Panc1 (cell line): ENCODE measurements around the gene USP10. TPM values are rescaled to one million over a fixed set of nuclear protein-coding genes. Genes with fewer than 3 reads are reported as not detected.

Experiments
- ATAC-seq: fragments of 200-7000 bp; cut with Tn5 transposase; 2 replicates; pipeline ENCODE4 v1.9.1; 2020; ENCODE audit warnings: mild to moderate bottlenecking, moderate library complexity
- BruUV-seq: library from RNA; stranded (reverse); fragments of 400-500 nt; replicated peaks from 2 replicates; lab custom pipeline; 2021; lab: Mats Ljungman, UMichigan
- CTCF ChIA-PET: fragments of 300-600 bp; sonication (Branson Sonifier 250); formaldehyde crosslinking; loops from one replicate; lab custom pipeline; 2022; ENCODE audit warnings: antibody characterized with exemption; lab: Charles Lee
- POLR2A ChIA-PET: fragments of 300-600 bp; sonication (Branson Sonifier 250); formaldehyde crosslinking; loops from one replicate; lab custom pipeline; 2022; ENCODE audit warnings: antibody characterized with exemption; lab: Charles Lee
- DNase-seq: peaks from one replicate; pipeline ENCODE4 v3.0.0-alpha.2; 2010; ENCODE audit warnings: low read depth, low spot score
- H3K27ac ChIP-seq: 2 replicates; pipeline ENCODE4 v1.5.1; 2011; ENCODE audit warnings: mild to moderate bottlenecking, low read length, inconsistent platforms
- H3K27me3 ChIP-seq: fragments of 200-500 bp; sonication (Bioruptor generic); 2 replicates; pipeline ENCODE4 v1.6.0; 2014; ENCODE audit warnings: low read length, inconsistent platforms; ENCODE audit not compliant: control insufficient read depth, insufficient read depth
- H3K36me3 ChIP-seq: fragments of 200-500 bp; sonication (Bioruptor generic); 2 replicates; pipeline ENCODE4 v1.5.1; 2014; ENCODE audit warnings: inconsistent platforms, mild to moderate bottlenecking, low read length, moderate library complexity; ENCODE audit not compliant: control insufficient read depth, insufficient read depth
- H3K4me1 ChIP-seq: 2 replicates; pipeline ENCODE4 v1.5.1; 2011; ENCODE audit warnings: inconsistent platforms, mild to moderate bottlenecking, low read length, moderate library complexity; ENCODE audit not compliant: control insufficient read depth, insufficient read depth
- H3K4me3 ChIP-seq, 2 experiments: 2 replicates each; pipeline ENCODE4 v1.5.1; 2011 to 2012; ENCODE audit warnings: low read depth in 2 of 2, low read length in 2 of 2, mild to moderate bottlenecking in 2 of 2, inconsistent platforms in 1 of 2, moderate library complexity in 1 of 2
- H3K9me3 ChIP-seq: fragments of 200-500 bp; sonication (Bioruptor generic); 2 replicates; pipeline ENCODE4 v1.5.1; 2014; ENCODE audit warnings: low read depth, mild to moderate bottlenecking, inconsistent platforms, low read length, moderate library complexity; ENCODE audit not compliant: control insufficient read depth, insufficient read depth
- CTCF ChIP-seq: fragments of 450-650 bp; IDR thresholded peaks from 2 replicates; pipeline ENCODE4 v1.5.1; 2017; ENCODE audit warnings: mild to moderate bottlenecking
- POLR2AphosphoS5 ChIP-seq: IDR thresholded peaks from 2 replicates; pipeline ENCODE4 v1.6.1; 2012; ENCODE audit warnings: mild to moderate bottlenecking, low read depth, low read length, moderate library complexity
- SIN3A ChIP-seq: IDR thresholded peaks from 2 replicates; pipeline ENCODE4 v1.6.1; 2012; ENCODE audit warnings: low read depth, mild to moderate bottlenecking, low read length, moderate library complexity, borderline replicate concordance; ENCODE audit not compliant: insufficient read depth
- TCF7L2 ChIP-seq: IDR thresholded peaks from 2 replicates; pipeline ENCODE4 v1.6.1; 2011; ENCODE audit warnings: mild to moderate bottlenecking, low read depth, low read length, inconsistent platforms
- in situ Hi-C: cut with HindIII; loops from 2 replicates; pipeline ENCODE4 v1.10.0; 2016; ENCODE audit warnings: low sequenced_read_pairs, low pct_unique_long_range_greater_than_20kb
- intact Hi-C: fragments of 100-400 bp; cut with micrococcal nuclease; formaldehyde crosslinking; loops from one replicate; pipeline ENCODE4 v1.10.0; 2022; ENCODE audit not compliant: unreplicated experiment
- total RNA-seq: library from RNA; stranded (reverse); gene quantifications from one replicate; pipeline ENCODE4 v1.2.1, GENCODE V29; 2021; ENCODE audit not compliant: unreplicated experiment
- TF ChIP-seq, protein P1 (sequence below), 2 experiments: IDR thresholded peaks; 2 replicates each; pipeline ENCODE4 v1.6.1; 2011 to 2012; ENCODE audit warnings: low read depth in 2 of 2, control low read depth in 1 of 2, low read length in 1 of 2, mild to moderate bottlenecking in 1 of 2, moderate library complexity in 1 of 2; ENCODE audit not compliant: insufficient read depth in 1 of 2

The USP10 gene
- total RNA-seq, 1 experiment from 2014 or later, result 77.4 TPM

GRCh38 chr16:84791501-84791900, 91.7 kb downstream of the USP10 start:
- BruUV-seq, result no TSS peak
- CTCF ChIA-PET, result no interaction called here
- H3K36me3 ChIP-seq, result no peaks in the 10 kb centered on the region
- TF ChIP-seq SIN3A (no peak), POLR2AphosphoS5 (no peak), TCF7L2 (no peak), CTCF (no peak)
- TF ChIP-seq, protein P1, sequence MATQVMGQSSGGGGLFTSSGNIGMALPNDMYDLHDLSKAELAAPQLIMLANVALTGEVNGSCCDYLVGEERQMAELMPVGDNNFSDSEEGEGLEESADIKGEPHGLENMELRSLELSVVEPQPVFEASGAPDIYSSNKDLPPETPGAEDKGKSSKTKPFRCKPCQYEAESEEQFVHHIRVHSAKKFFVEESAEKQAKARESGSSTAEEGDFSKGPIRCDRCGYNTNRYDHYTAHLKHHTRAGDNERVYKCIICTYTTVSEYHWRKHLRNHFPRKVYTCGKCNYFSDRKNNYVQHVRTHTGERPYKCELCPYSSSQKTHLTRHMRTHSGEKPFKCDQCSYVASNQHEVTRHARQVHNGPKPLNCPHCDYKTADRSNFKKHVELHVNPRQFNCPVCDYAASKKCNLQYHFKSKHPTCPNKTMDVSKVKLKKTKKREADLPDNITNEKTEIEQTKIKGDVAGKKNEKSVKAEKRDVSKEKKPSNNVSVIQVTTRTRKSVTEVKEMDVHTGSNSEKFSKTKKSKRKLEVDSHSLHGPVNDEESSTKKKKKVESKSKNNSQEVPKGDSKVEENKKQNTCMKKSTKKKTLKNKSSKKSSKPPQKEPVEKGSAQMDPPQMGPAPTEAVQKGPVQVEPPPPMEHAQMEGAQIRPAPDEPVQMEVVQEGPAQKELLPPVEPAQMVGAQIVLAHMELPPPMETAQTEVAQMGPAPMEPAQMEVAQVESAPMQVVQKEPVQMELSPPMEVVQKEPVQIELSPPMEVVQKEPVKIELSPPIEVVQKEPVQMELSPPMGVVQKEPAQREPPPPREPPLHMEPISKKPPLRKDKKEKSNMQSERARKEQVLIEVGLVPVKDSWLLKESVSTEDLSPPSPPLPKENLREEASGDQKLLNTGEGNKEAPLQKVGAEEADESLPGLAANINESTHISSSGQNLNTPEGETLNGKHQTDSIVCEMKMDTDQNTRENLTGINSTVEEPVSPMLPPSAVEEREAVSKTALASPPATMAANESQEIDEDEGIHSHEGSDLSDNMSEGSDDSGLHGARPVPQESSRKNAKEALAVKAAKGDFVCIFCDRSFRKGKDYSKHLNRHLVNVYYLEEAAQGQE (IDR thresholded peaks at IDR 0.05; ENCODE audit: insufficient read depth in 1 of 2, low read depth in 2 of 2, low read length in 1 of 2), result no peak
- POLR2A ChIA-PET, result interaction anchor here (0.6 kb wide), 1 partner anchor 513 kb away, joined by 3 read pairs; no protein-coding TSS in a partner anchor
- H3K9me3 ChIP-seq, result no peaks in the 10 kb centered on the region
- no peak overlapping the region for H3K4me3 ChIP-seq
- ATAC-seq (no peak), DNase-seq (no peak)
- no peaks in the 10 kb centered on the region for H3K27me3 ChIP-seq
- no peak overlapping the region for H3K27ac ChIP-seq
- in situ Hi-C loops, result no loop called here
- intact Hi-C loops, result no loop called here
- H3K4me1 ChIP-seq, result peaks cover under 1% of the 10 kb centered on the region; the same call in 1 of the 2 replicates

DNA sequence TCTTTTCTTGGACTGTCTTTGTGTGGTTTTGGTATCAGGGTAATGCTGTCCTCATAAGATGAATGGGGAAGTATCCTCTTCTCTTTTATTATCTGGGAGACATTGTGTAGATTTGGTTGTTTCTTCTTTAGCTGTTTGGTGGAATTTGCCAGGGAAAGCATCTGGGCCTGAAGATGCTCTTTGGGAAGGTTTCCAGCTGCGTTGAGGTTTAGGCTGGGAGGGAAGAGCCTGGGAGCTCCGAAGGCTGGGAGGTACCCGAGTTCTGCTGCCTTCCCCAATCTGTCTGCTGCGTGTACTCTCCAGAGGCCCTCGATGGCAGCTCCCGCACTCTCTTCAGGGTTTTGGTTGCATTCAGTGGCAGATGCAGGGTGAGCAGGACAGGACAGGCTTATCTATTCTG, 94.4 kb downstream of the USP10 start:
- no peak overlapping the region for H3K4me3 ChIP-seq
- H3K4me1 ChIP-seq, result no peaks in the 10 kb centered on the region
- H3K9me3 ChIP-seq, result no peaks in the 10 kb centered on the region
- CTCF ChIA-PET, result no interaction called here
- no peaks in the 10 kb centered on the region for H3K27me3 ChIP-seq
- H3K27ac ChIP-seq, result no peak overlapping the region
- in situ Hi-C loops (no loop called here), intact Hi-C loops (no loop called here)
- DNase-seq (no peak), ATAC-seq (no peak)
- H3K36me3 ChIP-seq, result no peaks in the 10 kb centered on the region
- BruUV-seq, result no TSS peak
- no peak for TF ChIP-seq POLR2AphosphoS5
- TF ChIP-seq SIN3A, result no peak
- no peak for TF ChIP-seq CTCF
- TF ChIP-seq, protein P1 (IDR thresholded peaks at IDR 0.05; ENCODE audit: insufficient read depth in 1 of 2, low read depth in 2 of 2, low read length in 1 of 2), result no peak
- no peak for TF ChIP-seq TCF7L2
- POLR2A ChIA-PET, result no interaction called here
